Upper lobe of left lung (tissue), 4 donors: ENCODE results near the gene STIP1.

Source experiments
- POLR2A ChIP-seq, 4 donors: fragments of 450-650 bp; IDR thresholded peaks; one replicate each; pipeline ENCODE4 v1.5.1; 2016 to 2017; ENCODE audit warnings: antibody characterized with exemption in 4 of 4, mild to moderate bottlenecking in 2 of 4
- POLR2AphosphoS5 ChIP-seq, 2 donors: sonication (generic); formaldehyde crosslinking; IDR thresholded peaks; one replicate each; pipeline ENCODE4 v1.5.1; 2017; ENCODE audit warnings: antibody characterized with exemption in 2 of 2

DNA sequence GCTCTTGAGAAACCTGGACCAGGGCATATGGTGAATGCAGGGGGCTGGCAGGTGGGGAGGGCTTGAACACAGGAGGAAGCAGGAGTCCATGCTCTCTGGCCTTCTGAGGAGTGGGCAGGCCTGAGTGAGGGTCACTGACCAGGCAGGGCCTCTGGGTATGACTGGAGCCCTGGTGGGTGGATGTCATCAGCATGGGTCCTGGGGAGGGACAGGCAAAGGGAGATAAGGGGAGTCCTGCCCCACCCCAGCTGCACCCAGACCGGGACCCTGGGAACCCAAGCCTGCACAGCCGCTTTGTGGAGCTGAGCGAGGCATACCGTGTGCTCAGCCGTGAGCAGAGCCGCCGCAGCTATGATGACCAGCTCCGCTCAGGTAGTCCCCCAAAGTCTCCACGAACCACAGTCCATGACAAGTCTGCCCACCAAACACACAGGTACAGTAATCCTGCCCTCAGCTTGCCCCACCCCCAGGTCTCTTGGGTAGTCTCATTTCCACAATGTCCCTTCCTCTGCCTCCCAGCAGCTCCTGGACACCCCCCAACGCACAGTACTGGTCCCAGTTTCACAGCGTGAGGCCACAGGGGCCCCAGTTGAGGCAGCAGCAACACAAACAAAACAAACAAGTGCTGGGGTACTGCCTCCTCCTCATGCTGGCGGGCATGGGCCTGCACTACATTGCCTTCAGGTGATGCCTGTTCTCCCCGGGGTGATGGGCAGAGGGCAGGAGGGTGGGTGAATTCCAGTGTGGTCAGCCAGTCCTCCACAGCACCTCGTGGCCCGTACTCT, 46.4 kb downstream of the STIP1 start:
- TF ChIP-seq POLR2A (IDR thresholded peaks at IDR 0.05): no peak
- no peak for TF ChIP-seq POLR2AphosphoS5 (IDR thresholded peaks at IDR 0.05)
